GM19328 (cell line): ENCODE results near the gene C11orf21.

Experiments
- ATAC-seq: cut with Tn5 transposase; IDR thresholded peaks from one replicate; pipeline ENCODE4 v1.9.1; 2021; ENCODE audit warnings: mild to moderate bottlenecking, moderate library complexity; ENCODE audit not compliant: unreplicated experiment

C11orf21 gene

GRCh38 chr11:2309251-2310072 lies 7.7 kb upstream of the C11orf21 start:
- ATAC-seq: no peak

GRCh38 chr11:2308713-2309112 lies 7.0 kb upstream of the C11orf21 start:
- ATAC-seq: no peak

GRCh38 chr11:2307501-2308331 lies 6.0 kb upstream of the C11orf21 start:
- ATAC-seq: no peak

DNA sequence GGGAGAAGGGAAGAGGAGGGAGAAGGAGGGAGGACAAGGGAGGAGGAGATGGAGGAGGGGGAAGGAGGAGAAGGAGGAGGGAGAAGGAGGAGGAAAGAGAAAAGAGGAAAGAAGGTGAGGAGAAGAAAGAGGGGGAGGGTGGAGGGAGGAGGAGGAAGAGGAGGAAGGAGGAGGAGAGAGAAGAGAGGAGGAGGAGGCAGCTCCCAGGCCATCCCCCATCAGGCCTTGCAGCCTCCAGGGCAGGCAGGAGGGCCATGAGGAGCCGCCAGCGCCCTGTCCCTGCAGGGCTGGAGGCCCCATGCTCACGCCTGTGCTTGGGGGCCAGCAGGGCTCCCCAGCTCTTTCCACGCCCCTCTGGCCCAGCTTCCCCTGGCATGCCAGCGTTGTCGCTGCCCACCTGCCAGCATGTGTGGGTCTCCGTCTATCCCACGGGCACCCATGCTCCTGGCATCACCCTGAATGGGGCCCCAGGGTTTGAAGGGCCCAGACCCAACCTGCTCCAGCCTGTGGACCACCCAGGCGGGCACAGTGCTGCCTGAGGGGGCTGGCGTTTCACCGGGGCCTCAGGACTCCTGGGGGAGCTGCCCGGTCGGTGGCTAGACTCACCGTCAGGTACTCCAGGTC lies 5.3 kb upstream of the C11orf21 start:
- no peak for ATAC-seq

DNA sequence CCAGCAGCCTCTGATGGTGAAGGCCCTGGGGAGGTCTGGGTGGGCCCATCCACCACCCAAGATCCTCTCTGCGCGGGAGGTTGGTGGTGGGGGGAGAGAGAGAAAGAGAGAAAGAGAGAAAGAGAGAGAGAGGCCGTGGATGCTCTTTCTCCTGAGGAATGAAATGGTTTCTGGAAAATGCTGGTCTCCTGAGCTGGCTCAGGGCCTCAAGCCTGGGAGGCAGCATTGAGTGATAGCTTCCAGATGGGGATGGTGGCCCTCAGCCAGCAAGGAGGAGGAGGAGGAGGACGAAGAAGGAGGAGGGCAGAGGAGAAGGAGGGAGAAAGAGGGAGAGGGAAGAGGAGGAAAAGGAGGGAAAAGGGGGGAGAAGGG lies 4.7 kb upstream of the C11orf21 start:
- ATAC-seq: no peak

GRCh38 chr11:2305788-2306451 lies 4.2 kb upstream of the C11orf21 start:
- no peak for ATAC-seq

DNA sequence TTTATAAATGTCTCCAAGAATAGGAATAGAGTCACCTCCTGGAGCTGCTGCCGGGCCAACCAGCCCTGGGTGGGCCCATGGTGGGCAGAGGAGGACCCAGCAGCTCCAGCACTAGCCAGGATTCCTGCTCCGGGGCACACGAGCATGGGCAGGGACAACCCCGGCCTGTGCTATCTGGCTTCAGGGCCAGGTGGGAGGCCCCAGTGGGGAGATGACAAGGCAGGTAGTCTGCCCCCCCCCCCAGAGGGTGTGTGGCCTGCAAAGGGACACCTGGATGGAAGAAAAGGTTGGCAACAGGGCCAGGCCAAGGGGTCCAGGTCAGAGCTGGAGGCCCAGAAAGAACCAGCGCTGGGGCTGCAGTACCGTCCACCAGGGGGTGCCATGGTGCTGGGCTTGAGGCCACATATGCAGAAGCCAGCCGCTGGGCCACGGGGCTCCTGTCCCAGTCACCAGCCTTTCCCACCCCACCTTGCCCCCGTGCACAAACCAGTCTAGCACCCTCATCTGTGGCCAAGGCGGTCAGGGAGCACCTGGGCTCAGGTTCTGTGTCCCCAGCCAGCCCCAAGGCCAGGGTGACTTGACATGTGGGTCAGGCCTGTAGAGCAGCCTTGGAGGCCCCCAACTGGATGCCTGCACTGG lies 3.5 kb upstream of the C11orf21 start:
- ATAC-seq: no peak

- ATAC-seq: no peak
Observed at GRCh38 chr11:2304506-2305139, 2.9 kb upstream of the C11orf21 start.

GRCh38 chr11:2303627-2304505 lies 2.1 kb upstream of the C11orf21 start:
- no peak for ATAC-seq

- no peak for ATAC-seq
Observed at GRCh38 chr11:2302896-2303626, 1.3 kb upstream of the C11orf21 start.

GRCh38 chr11:2302306-2302895 lies 683 bp upstream of the C11orf21 start:
- no peak for ATAC-seq

GRCh38 chr11:2300936-2301630 lies 635 bp downstream of the C11orf21 start:
- ATAC-seq: no peak

- ATAC-seq: no peak
Observed at GRCh38 chr11:2300290-2300935, 1.3 kb downstream of the C11orf21 start.

DNA sequence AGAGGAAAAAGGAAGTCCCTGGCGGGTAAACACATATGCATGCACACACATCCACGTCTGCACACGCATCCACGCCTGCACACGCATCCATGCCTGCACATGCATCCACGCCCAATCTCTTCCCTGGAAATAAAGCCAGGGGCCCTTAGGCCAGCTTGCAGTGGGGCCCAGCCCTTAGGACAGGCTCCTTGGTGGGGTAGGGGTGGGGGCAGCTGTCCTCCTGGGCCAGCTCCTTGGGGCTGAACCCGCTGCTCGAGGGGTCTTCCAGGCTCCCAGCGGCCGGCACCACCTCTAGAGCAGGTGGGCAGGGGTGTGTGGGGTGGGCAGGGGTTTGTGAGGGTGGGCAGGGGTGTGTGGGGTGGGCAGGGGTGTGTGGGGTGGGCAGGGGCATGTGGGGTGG lies 1.9 kb downstream of the C11orf21 start:
- no peak for ATAC-seq

GRCh38 chr11:2298795-2299761 lies 2.6 kb downstream of the C11orf21 start:
- ATAC-seq: no peak
